Adipocyte (in vitro differentiated cells): ENCODE data around the gene TOR1B.
"Not testable (repeated sequence)": the region's sequence is repeated elsewhere in the genome, so short reads cannot be mapped to it uniquely, and the experiment has no call there.

ENCODE experiments used
- DNase-seq: peaks from one replicate; pipeline ENCODE4 v3.0.0-alpha.2; 2015; ENCODE audit warnings: low read depth
- H3K27me3 ChIP-seq: replicated peaks from 2 replicates; pipeline ENCODE4 v1.7.0; 2013; ENCODE audit warnings: mild to moderate bottlenecking, low read length, moderate library complexity; ENCODE audit not compliant: control insufficient read depth, insufficient read depth
- H3K36me3 ChIP-seq: 2 replicates; pipeline ENCODE4 v1.7.0; 2013; ENCODE audit warnings: low read length, mild to moderate bottlenecking, moderate library complexity; ENCODE audit not compliant: control insufficient read depth, insufficient read depth, severe bottlenecking
- H3K4me1 ChIP-seq: 2 replicates; pipeline ENCODE4 v1.7.0; 2013; ENCODE audit warnings: mild to moderate bottlenecking, low read length, moderate library complexity; ENCODE audit not compliant: control insufficient read depth, insufficient read depth
- H3K4me3 ChIP-seq: 2 replicates; pipeline ENCODE4 v1.7.0; 2013; ENCODE audit warnings: mild to moderate bottlenecking, low read length, moderate library complexity
- H3K9ac ChIP-seq: 2 replicates; pipeline ENCODE4 v1.7.0; 2013; ENCODE audit warnings: mild to moderate bottlenecking, low read length, moderate library complexity
- H3K9me3 ChIP-seq: 2 replicates; pipeline ENCODE4 v1.7.0; 2013; ENCODE audit warnings: mild to moderate bottlenecking, low read length, moderate library complexity; ENCODE audit not compliant: control insufficient read depth

The TOR1B gene

GRCh38 chr9:129776938-129777768, 25.8 kb upstream of the TOR1B start:
- Histone ChIP-seq H3K4me1 (peaks cover 35% of the 10 kb centered on the region), H3K27me3 (no peaks in the 10 kb centered on the region), H3K36me3 (no peaks in the 10 kb centered on the region), H3K9me3 (no peaks in the 10 kb centered on the region), H3K4me3 (peak overlapping the region; percentile 57), H3K9ac (peak overlapping the region; percentile 59)
- DNase-seq: peak; percentile 100

- Histone ChIP-seq H3K9me3 (no peaks in the 10 kb centered on the region), H3K36me3 (no peaks in the 10 kb centered on the region), H3K4me1 (peaks cover 39% of the 10 kb centered on the region), H3K9ac (peak overlapping the region; percentile 36), H3K4me3 (peak overlapping the region; percentile 31), H3K27me3 (no peaks in the 10 kb centered on the region)
- no peak for DNase-seq
Measured at GRCh38 chr9:129777769-129778130, 25.2 kb upstream of the TOR1B start.

- Histone ChIP-seq H3K4me3 (no peak overlapping the region), H3K27me3 (no peaks in the 10 kb centered on the region), H3K9me3 (no peaks in the 10 kb centered on the region), H3K4me1 (peaks cover 36% of the 10 kb centered on the region), H3K36me3 (no peaks in the 10 kb centered on the region), H3K9ac (no peak overlapping the region)
- no peak for DNase-seq
Measured at GRCh38 chr9:129778469-129778868, 24.5 kb upstream of the TOR1B start.

- DNase-seq: no peak
- Histone ChIP-seq H3K36me3 (no peaks in the 10 kb centered on the region), H3K27me3 (no peaks in the 10 kb centered on the region), H3K9ac (no peak overlapping the region), H3K4me3 (no peak overlapping the region), H3K9me3 (no peaks in the 10 kb centered on the region), H3K4me1 (peaks cover 33% of the 10 kb centered on the region)
Measured at GRCh38 chr9:129779560-129780190, 23.3 kb upstream of the TOR1B start.

GRCh38 chr9:129781131-129781530, 21.9 kb upstream of the TOR1B start:
- Histone ChIP-seq H3K9ac (no peak overlapping the region), H3K9me3 (no peaks in the 10 kb centered on the region), H3K4me1 (peaks cover 36% of the 10 kb centered on the region), H3K36me3 (no peaks in the 10 kb centered on the region), H3K27me3 (no peaks in the 10 kb centered on the region), H3K4me3 (no peak overlapping the region)
- DNase-seq: no peak

- DNase-seq: peak; percentile 42
- H3K36me3 ChIP-seq: no peaks in the 10 kb centered on the region
- peaks cover 27% of the 10 kb centered on the region for H3K4me1 ChIP-seq
- H3K4me3 ChIP-seq: no peak overlapping the region
- no peaks in the 10 kb centered on the region for H3K27me3 ChIP-seq
- no peaks in the 10 kb centered on the region for H3K9me3 ChIP-seq
- H3K9ac ChIP-seq: peak overlapping the region; percentile 46
Measured at GRCh38 chr9:129781981-129782380, 21.0 kb upstream of the TOR1B start.

- Histone ChIP-seq H3K4me1 (peaks cover 20% of the 10 kb centered on the region), H3K9ac (peak overlapping the region; percentile 34), H3K4me3 (no peak overlapping the region), H3K27me3 (no peaks in the 10 kb centered on the region), H3K9me3 (no peaks in the 10 kb centered on the region), H3K36me3 (no peaks in the 10 kb centered on the region)
- DNase-seq: peak; percentile 93
Measured at GRCh38 chr9:129783516-129784361, 19.2 kb upstream of the TOR1B start.

GRCh38 chr9:129784970-129785369, 18.0 kb upstream of the TOR1B start:
- H3K4me1 ChIP-seq: peaks cover 20% of the 10 kb centered on the region
- H3K4me3 ChIP-seq, H3K27me3 ChIP-seq, H3K9me3 ChIP-seq, H3K9ac ChIP-seq, DNase-seq, H3K36me3 ChIP-seq: not testable (repeated sequence)

GRCh38 chr9:129785866-129786265, 17.1 kb upstream of the TOR1B start:
- Histone ChIP-seq H3K9ac (no peak overlapping the region), H3K4me3 (no peak overlapping the region), H3K4me1 (peaks cover 20% of the 10 kb centered on the region), H3K36me3 (no peaks in the 10 kb centered on the region), H3K27me3 (no peaks in the 10 kb centered on the region), H3K9me3 (no peaks in the 10 kb centered on the region)
- DNase-seq: no peak

GRCh38 chr9:129786481-129786880, 16.5 kb upstream of the TOR1B start:
- H3K27me3 ChIP-seq: no peaks in the 10 kb centered on the region
- H3K9ac ChIP-seq: no peak overlapping the region
- H3K36me3 ChIP-seq: no peaks in the 10 kb centered on the region
- no peak for DNase-seq
- peaks cover 20% of the 10 kb centered on the region for H3K4me1 ChIP-seq
- no peak overlapping the region for H3K4me3 ChIP-seq
- H3K9me3 ChIP-seq: no peaks in the 10 kb centered on the region

- Histone ChIP-seq H3K27me3 (peaks cover 33% of the 10 kb centered on the region), H3K4me3 (no peak overlapping the region), H3K9me3 (no peaks in the 10 kb centered on the region), H3K9ac (no peak overlapping the region), H3K4me1 (no peaks in the 10 kb centered on the region), H3K36me3 (no peaks in the 10 kb centered on the region)
- no peak for DNase-seq
Measured at GRCh38 chr9:129794549-129794948, 8.4 kb upstream of the TOR1B start.
